PC-9 (cell line): ENCODE measurements around the gene DNAJC5. TPM values are rescaled to one million over a fixed set of nuclear protein-coding genes. Genes with fewer than 3 reads are reported as not detected.

Source experiments
- BruUV-seq: library from RNA; stranded (reverse); fragments of 400-500 nt; replicated peaks from 2 replicates; lab custom pipeline; 2021; lab: Mats Ljungman, UMichigan
- CTCF ChIA-PET: fragments of 300-600 bp; sonication (Branson Sonifier 250); formaldehyde crosslinking; loops from one replicate; lab custom pipeline; 2022; ENCODE audit warnings: antibody characterized with exemption; lab: Charles Lee
- POLR2A ChIA-PET: fragments of 300-600 bp; sonication (Branson Sonifier 250); formaldehyde crosslinking; loops from one replicate; lab custom pipeline; 2022; ENCODE audit warnings: antibody characterized with exemption; ENCODE audit not compliant: unreplicated experiment; lab: Charles Lee
- DNase-seq, 2 experiments: peaks; one replicate each; pipeline versions ENCODE4 v3.0.0 to v3.0.0-alpha.2; 2015 to 2022; ENCODE audit warnings: mixed read lengths in 1 of 2
- H2AFZ ChIP-seq: fragments of 200-600 bp; sonication (generic); 2 replicates; pipeline ENCODE4 v1.8.1; 2017; ENCODE audit warnings: antibody characterized with exemption
- H3F3A ChIP-seq: fragments of 200-600 bp; sonication (generic); 2 replicates; pipeline ENCODE4 v1.8.1; 2017; ENCODE audit warnings: antibody characterized with exemption, mild to moderate bottlenecking, low read depth; ENCODE audit not compliant: insufficient read depth
- H3K27ac ChIP-seq: fragments of 200-600 bp; sonication (generic); 2 replicates; pipeline ENCODE4 v1.6.1; 2016; ENCODE audit warnings: mixed run types
- H3K27me3 ChIP-seq: fragments of 200-600 bp; sonication (generic); 2 replicates; pipeline ENCODE4 v1.6.1; 2016; ENCODE audit warnings: low read depth, mixed run types; ENCODE audit not compliant: insufficient read depth
- H3K36me3 ChIP-seq: fragments of 200-600 bp; sonication (generic); 2 replicates; pipeline ENCODE4 v1.6.1; 2016; ENCODE audit warnings: low read depth, mixed run types
- H3K4me1 ChIP-seq: fragments of 200-600 bp; sonication (generic); replicated peaks from 2 replicates; pipeline ENCODE4 v1.6.1; 2016; ENCODE audit warnings: mixed run types; ENCODE audit not compliant: insufficient read depth
- H3K4me2 ChIP-seq: fragments of 200-600 bp; sonication (generic); 2 replicates; pipeline ENCODE4 v1.6.1; 2017; ENCODE audit warnings: mixed run types
- H3K4me3 ChIP-seq: fragments of 200-600 bp; sonication (generic); 2 replicates; pipeline ENCODE4 v1.6.1; 2016; ENCODE audit warnings: mixed run types
- H3K79me2 ChIP-seq: fragments of 200-600 bp; sonication (generic); 2 replicates; pipeline ENCODE4 v1.6.1; 2017; ENCODE audit warnings: low read depth, mixed run types
- H3K9me2 ChIP-seq: fragments of 200-600 bp; sonication (generic); 2 replicates; pipeline ENCODE4 v1.8.1; 2017; ENCODE audit warnings: mild to moderate bottlenecking; ENCODE audit not compliant: insufficient read depth
- H3K9me3 ChIP-seq: fragments of 200-600 bp; sonication (generic); 2 replicates; pipeline ENCODE4 v1.8.1; 2016; ENCODE audit warnings: low read depth; ENCODE audit not compliant: insufficient read depth
- H4K20me1 ChIP-seq: fragments of 200-600 bp; sonication (generic); 2 replicates; pipeline ENCODE4 v1.8.1; 2017; ENCODE audit not compliant: insufficient read depth
- EZH2 ChIP-seq: fragments of 200-600 bp; sonication (generic); IDR thresholded peaks from 2 replicates; pipeline ENCODE4 v1.8.0; 2017; ENCODE audit warnings: antibody characterized with exemption, low read depth
- intact Hi-C: fragments of 100-400 bp; cut with micrococcal nuclease; formaldehyde crosslinking; loops from one replicate; pipeline ENCODE4 v1.10.0; 2022; ENCODE audit not compliant: unreplicated experiment
- total RNA-seq: library from RNA; stranded (reverse); gene quantifications from 2 replicates; pipeline ENCODE4 v1.2.3, GENCODE V29; 2021
- TF ChIP-seq, protein P1 (sequence below): fragments of 200-600 bp; sonication (generic); conservative IDR thresholded peaks from 2 replicates; pipeline ENCODE4 v1.6.1; 2017; ENCODE audit warnings: mixed run types, antibody characterized with exemption, mild to moderate bottlenecking, moderate library complexity

The DNAJC5 gene
- total RNA-seq, 1 experiment from 2014 or later = 48.1 TPM

GRCh38 chr20:63946986-63947637 is 52.2 kb downstream of the DNAJC5 start:
- no peak for TF ChIP-seq EZH2
- TF ChIP-seq, protein P1, sequence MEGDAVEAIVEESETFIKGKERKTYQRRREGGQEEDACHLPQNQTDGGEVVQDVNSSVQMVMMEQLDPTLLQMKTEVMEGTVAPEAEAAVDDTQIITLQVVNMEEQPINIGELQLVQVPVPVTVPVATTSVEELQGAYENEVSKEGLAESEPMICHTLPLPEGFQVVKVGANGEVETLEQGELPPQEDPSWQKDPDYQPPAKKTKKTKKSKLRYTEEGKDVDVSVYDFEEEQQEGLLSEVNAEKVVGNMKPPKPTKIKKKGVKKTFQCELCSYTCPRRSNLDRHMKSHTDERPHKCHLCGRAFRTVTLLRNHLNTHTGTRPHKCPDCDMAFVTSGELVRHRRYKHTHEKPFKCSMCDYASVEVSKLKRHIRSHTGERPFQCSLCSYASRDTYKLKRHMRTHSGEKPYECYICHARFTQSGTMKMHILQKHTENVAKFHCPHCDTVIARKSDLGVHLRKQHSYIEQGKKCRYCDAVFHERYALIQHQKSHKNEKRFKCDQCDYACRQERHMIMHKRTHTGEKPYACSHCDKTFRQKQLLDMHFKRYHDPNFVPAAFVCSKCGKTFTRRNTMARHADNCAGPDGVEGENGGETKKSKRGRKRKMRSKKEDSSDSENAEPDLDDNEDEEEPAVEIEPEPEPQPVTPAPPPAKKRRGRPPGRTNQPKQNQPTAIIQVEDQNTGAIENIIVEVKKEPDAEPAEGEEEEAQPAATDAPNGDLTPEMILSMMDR = no peak
- Histone ChIP-seq H3K79me2 (peaks cover 63% of the 10 kb centered on the region), H3K27me3 (no peaks in the 10 kb centered on the region), H3K9me2 (no peaks in the 10 kb centered on the region), H3K4me1 (no peaks in the 10 kb centered on the region), H3F3A (peaks cover 43% of the 10 kb centered on the region), H3K36me3 (no peaks in the 10 kb centered on the region; the same call in 1 of the 2 replicates), H3K4me3 (no peak overlapping the region), H2AFZ (no peak overlapping the region), H3K4me2 (no peak overlapping the region), H3K27ac (no peak overlapping the region), H3K9me3 (no peaks in the 10 kb centered on the region), H4K20me1 (peaks cover 93% of the 10 kb centered on the region)
- ChIA-PET POLR2A (no interaction called here), CTCF (no interaction called here)
- no TSS peak for BruUV-seq
- intact Hi-C loops = no loop called here
- no peak for DNase-seq

- intact Hi-C loops = no loop called here
- ChIA-PET POLR2A (no interaction called here), CTCF (no interaction called here)
- no peaks in the 10 kb centered on the region; the same call in 1 of the 2 replicates for H3K36me3 ChIP-seq
- no peaks in the 10 kb centered on the region for H3K4me1 ChIP-seq
- H3K79me2 ChIP-seq = peaks cover 70% of the 10 kb centered on the region
- peaks cover 95% of the 10 kb centered on the region for H4K20me1 ChIP-seq
- H2AFZ ChIP-seq = no peak overlapping the region
- H3K9me2 ChIP-seq = no peaks in the 10 kb centered on the region
- TF ChIP-seq, protein P1 = no peak
- BruUV-seq = no TSS peak
- peaks cover 37% of the 10 kb centered on the region for H3F3A ChIP-seq
- no peak overlapping the region for H3K27ac ChIP-seq
- H3K9me3 ChIP-seq = no peaks in the 10 kb centered on the region
- no peaks in the 10 kb centered on the region for H3K27me3 ChIP-seq
- H3K4me3 ChIP-seq = no peak overlapping the region
- H3K4me2 ChIP-seq = no peak overlapping the region
- DNase-seq = no peak
Observed at GRCh38 chr20:63947638-63948456, 52.9 kb downstream of the DNAJC5 start.

GRCh38 chr20:63950701-63951397 is 55.9 kb downstream of the DNAJC5 start:
- H3K27me3 ChIP-seq = no peaks in the 10 kb centered on the region
- no peak overlapping the region for H2AFZ ChIP-seq
- no peak overlapping the region for H3K4me2 ChIP-seq
- H3K4me3 ChIP-seq = no peak overlapping the region
- TF ChIP-seq EZH2 = no peak
- TF ChIP-seq, protein P1 = no peak
- BruUV-seq = no TSS peak
- H3K27ac ChIP-seq = no peak overlapping the region
- H3K36me3 ChIP-seq = no peaks in the 10 kb centered on the region; the same call in 1 of the 2 replicates
- H3K9me3 ChIP-seq = no peaks in the 10 kb centered on the region
- peaks cover 42% of the 10 kb centered on the region for H3F3A ChIP-seq
- intact Hi-C loops = no loop called here
- no peak for DNase-seq
- ChIA-PET CTCF (no interaction called here), POLR2A (no interaction called here)
- peaks cover 97% of the 10 kb centered on the region for H3K79me2 ChIP-seq
- H3K4me1 ChIP-seq = peaks cover 14% of the 10 kb centered on the region; the same call in 1 of the 2 replicates
- H4K20me1 ChIP-seq = peaks cover 90% of the 10 kb centered on the region
- no peaks in the 10 kb centered on the region for H3K9me2 ChIP-seq
